Glutamatergic neuron (in vitro differentiated cells): ENCODE measurements around the gene DCAF4. TPM values are rescaled to one million over a fixed set of nuclear protein-coding genes. Genes with fewer than 3 reads are reported as not detected.

Experiments used
- DNase-seq: peaks from one replicate; pipeline ENCODE4 v3.0.0; 2022
- H3K27ac Mint-ChIP-seq: one replicate; pipeline ENCODE4 v1.8.0; 2020; ENCODE audit warnings: mild to moderate bottlenecking, mixed read lengths, inconsistent platforms; ENCODE audit not compliant: unreplicated experiment
- H3K27me3 Mint-ChIP-seq: one replicate; pipeline ENCODE4 v1.8.0; 2020; ENCODE audit warnings: mild to moderate bottlenecking, moderate library complexity, mixed read lengths, inconsistent platforms; ENCODE audit not compliant: unreplicated experiment
- H3K36me3 Mint-ChIP-seq: one replicate; pipeline ENCODE4 v1.8.0; 2020; ENCODE audit warnings: mild to moderate bottlenecking, mixed read lengths, inconsistent platforms; ENCODE audit not compliant: unreplicated experiment
- H3K4me1 Mint-ChIP-seq: one replicate; pipeline ENCODE4 v1.8.0; 2020; ENCODE audit warnings: mild to moderate bottlenecking, low read depth, mixed read lengths, inconsistent platforms; ENCODE audit not compliant: unreplicated experiment
- H3K4me3 Mint-ChIP-seq: one replicate; pipeline ENCODE4 v1.8.0; 2020; ENCODE audit warnings: mild to moderate bottlenecking, mixed read lengths, inconsistent platforms; ENCODE audit not compliant: unreplicated experiment
- H3K9me3 Mint-ChIP-seq: one replicate; pipeline ENCODE4 v1.8.0; 2020; ENCODE audit warnings: mild to moderate bottlenecking, moderate library complexity, mixed read lengths, inconsistent platforms; ENCODE audit not compliant: unreplicated experiment
- total RNA-seq: library from RNA; stranded (reverse); fragmentation: NEBNext Ultra II Directional; extraction: Animal tissue kit (Norgen Biotek cat#: 25700); gene quantifications from one replicate; pipeline ENCODE4 v1.2.1, GENCODE V29; 2021; ENCODE audit not compliant: unreplicated experiment
- TF ChIP-seq, protein P1 (sequence below): fragments of 200-600 bp; sonication (generic); IDR thresholded peaks from one replicate; pipeline ENCODE4 v1.5.0; 2021; ENCODE audit not compliant: partially characterized antibody, unreplicated experiment

DCAF4 gene
- total RNA-seq, 1 donor from 2014 or later: 23.4 TPM

DNA sequence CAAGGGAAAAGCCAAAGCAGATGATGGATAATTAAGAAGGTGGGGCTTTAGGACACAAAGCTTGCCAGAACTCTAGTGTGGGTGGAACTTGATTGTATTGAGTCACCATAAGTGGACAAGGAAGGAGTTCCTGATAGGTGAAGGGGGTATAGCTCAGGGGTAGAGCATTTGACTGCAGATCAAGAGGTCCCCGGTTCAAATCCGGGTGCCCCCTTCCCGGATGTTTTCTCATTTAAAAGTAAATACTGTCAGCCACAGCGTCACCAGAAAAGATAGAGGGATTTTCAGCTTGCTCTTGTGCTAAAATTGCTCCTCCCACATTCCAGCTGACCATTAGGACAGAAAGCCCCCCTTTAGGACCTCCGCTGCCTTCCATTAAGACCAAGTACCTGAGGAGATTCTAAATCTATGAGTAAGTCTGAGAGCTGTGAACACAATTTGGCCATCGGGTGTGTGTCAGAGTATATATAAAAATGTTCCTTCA, 36.6 kb downstream of the DCAF4 start:
- no peak overlapping the region for H3K27ac Mint-ChIP-seq
- peaks cover 5% of the 10 kb centered on the region for H3K36me3 Mint-ChIP-seq
- H3K27me3 Mint-ChIP-seq: peaks cover 3% of the 10 kb centered on the region
- TF ChIP-seq, protein P1, sequence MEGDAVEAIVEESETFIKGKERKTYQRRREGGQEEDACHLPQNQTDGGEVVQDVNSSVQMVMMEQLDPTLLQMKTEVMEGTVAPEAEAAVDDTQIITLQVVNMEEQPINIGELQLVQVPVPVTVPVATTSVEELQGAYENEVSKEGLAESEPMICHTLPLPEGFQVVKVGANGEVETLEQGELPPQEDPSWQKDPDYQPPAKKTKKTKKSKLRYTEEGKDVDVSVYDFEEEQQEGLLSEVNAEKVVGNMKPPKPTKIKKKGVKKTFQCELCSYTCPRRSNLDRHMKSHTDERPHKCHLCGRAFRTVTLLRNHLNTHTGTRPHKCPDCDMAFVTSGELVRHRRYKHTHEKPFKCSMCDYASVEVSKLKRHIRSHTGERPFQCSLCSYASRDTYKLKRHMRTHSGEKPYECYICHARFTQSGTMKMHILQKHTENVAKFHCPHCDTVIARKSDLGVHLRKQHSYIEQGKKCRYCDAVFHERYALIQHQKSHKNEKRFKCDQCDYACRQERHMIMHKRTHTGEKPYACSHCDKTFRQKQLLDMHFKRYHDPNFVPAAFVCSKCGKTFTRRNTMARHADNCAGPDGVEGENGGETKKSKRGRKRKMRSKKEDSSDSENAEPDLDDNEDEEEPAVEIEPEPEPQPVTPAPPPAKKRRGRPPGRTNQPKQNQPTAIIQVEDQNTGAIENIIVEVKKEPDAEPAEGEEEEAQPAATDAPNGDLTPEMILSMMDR: no peak
- no peaks in the 10 kb centered on the region for H3K4me1 Mint-ChIP-seq
- DNase-seq: no peak
- peaks cover 4% of the 10 kb centered on the region for H3K9me3 Mint-ChIP-seq
- H3K4me3 Mint-ChIP-seq: no peak overlapping the region

DNA sequence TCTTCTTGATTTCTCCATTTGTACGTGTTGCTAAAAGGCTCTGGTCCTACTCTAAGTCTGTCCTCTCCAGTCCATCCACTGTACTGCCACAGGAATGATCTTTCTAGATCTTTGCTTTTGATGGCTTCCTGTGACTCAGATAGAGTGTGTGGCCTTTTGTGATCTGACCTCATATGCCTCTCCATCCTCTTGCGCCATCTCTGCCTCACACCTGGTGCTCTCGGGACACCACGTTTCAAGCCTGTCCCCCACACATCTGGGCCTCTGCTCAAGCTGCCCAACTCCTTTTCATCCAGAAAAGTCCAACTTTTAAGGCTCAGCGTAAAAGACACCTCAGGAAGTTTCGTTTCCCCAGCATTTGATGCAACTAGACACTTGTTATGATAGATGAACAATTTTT, 39.0 kb downstream of the DCAF4 start:
- H3K4me1 Mint-ChIP-seq: no peaks in the 10 kb centered on the region
- no peak overlapping the region for H3K4me3 Mint-ChIP-seq
- H3K27me3 Mint-ChIP-seq: peaks cover 4% of the 10 kb centered on the region
- peaks cover 9% of the 10 kb centered on the region for H3K36me3 Mint-ChIP-seq
- TF ChIP-seq, protein P1: no peak
- H3K9me3 Mint-ChIP-seq: peaks cover 4% of the 10 kb centered on the region
- no peak for DNase-seq
- no peak overlapping the region for H3K27ac Mint-ChIP-seq

- TF ChIP-seq, protein P1: no peak
- peaks cover 4% of the 10 kb centered on the region for H3K27me3 Mint-ChIP-seq
- no peak overlapping the region for H3K4me3 Mint-ChIP-seq
- DNase-seq: no peak
- no peak overlapping the region for H3K27ac Mint-ChIP-seq
- H3K4me1 Mint-ChIP-seq: no peaks in the 10 kb centered on the region
- peaks cover 9% of the 10 kb centered on the region for H3K36me3 Mint-ChIP-seq
- peaks cover 4% of the 10 kb centered on the region for H3K9me3 Mint-ChIP-seq
Observed at GRCh38 chr14:72966038-72966437, 39.8 kb downstream of the DCAF4 start.

DNA sequence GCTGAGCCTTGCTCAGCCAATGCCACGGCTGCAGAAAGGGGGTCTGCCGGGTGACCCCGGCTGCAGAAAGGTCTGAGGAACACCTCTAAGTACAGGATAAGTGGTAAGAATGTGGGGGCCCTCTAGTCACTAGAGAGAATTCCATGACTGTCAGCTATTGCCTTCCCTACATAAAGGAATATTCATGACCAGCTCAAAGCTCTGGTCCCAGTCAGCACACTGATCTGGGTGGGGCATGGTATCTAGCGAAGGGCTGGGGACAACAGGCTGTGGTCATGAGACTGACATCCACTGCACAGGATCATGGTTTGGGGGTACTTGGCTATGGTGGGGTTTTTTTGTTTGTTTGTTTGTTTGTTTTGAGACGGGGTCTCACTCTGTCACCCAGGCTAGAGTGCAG, 42.1 kb downstream of the DCAF4 start:
- Mint-ChIP-seq H3K4me1 (no peaks in the 10 kb centered on the region), H3K27me3 (peaks cover 3% of the 10 kb centered on the region), H3K36me3 (peaks cover 4% of the 10 kb centered on the region), H3K9me3 (peaks cover 2% of the 10 kb centered on the region), H3K4me3 (no peak overlapping the region), H3K27ac (no peak overlapping the region)
- DNase-seq: no peak
- TF ChIP-seq, protein P1: no peak

- no peak overlapping the region for H3K27ac Mint-ChIP-seq
- peaks cover 4% of the 10 kb centered on the region for H3K36me3 Mint-ChIP-seq
- H3K9me3 Mint-ChIP-seq: peaks cover 2% of the 10 kb centered on the region
- no peaks in the 10 kb centered on the region for H3K4me1 Mint-ChIP-seq
- DNase-seq: no peak
- H3K4me3 Mint-ChIP-seq: no peak overlapping the region
- TF ChIP-seq, protein P1: no peak
- H3K27me3 Mint-ChIP-seq: peaks cover 3% of the 10 kb centered on the region
Observed at GRCh38 chr14:72970058-72970630, 43.9 kb downstream of the DCAF4 start.
